ENCODE measurements around the gene VSTM4.

The VSTM4 gene

DNA sequence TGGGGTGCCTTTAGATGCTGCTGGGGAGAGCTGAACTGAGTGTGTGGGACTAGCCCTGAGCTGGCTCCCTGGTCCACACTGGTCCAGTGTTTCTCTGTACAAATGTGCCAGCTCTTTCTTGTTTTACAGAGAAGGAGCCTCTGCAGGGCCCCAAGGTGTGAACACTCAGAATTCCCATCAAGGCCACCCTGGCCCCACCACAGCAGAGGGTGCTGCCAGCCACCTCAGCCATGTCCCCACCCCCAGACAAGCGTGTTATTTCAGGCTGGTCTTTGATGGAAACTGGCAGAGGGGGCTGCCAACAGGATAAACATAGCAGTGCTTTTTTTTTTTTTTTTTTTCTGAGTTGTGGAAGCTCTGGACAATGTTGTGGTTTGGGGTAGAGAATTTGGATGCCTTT is 107.2 kb downstream of the VSTM4 start:
- Histone ChIP-seq H3K4me1 (ENCODE audit: control insufficient read depth, low read length) (no peaks in the 10 kb centered on the region), H4K20me1 (ENCODE audit: control insufficient read depth, insufficient read depth, low read depth, low read length) (no peaks in the 10 kb centered on the region), H3K9me2 (replicated peaks; ENCODE audit: control insufficient read depth, low read length) (no peaks in the 10 kb centered on the region), H3K4me2 (ENCODE audit: low read length) (no peak overlapping the region), H3K36me3 (ENCODE audit: control insufficient read depth, low read length) (no peaks in the 10 kb centered on the region), H3K9me3 (ENCODE audit: control insufficient read depth, insufficient read depth, low read length) (no peaks in the 10 kb centered on the region), H3K27me3 (ENCODE audit: control insufficient read depth, low read length) (no peaks in the 10 kb centered on the region), H3K27ac (ENCODE audit: low read depth, low read length) (no peak overlapping the region), H3F3A (ENCODE audit: control insufficient read depth, insufficient read depth) (no peaks in the 10 kb centered on the region), H3K4me3 (ENCODE audit: low read length) (no peak overlapping the region), H3K79me2 (ENCODE audit: control insufficient read depth, low read length) (no peaks in the 10 kb centered on the region)
- TF ChIP-seq, protein P1, sequence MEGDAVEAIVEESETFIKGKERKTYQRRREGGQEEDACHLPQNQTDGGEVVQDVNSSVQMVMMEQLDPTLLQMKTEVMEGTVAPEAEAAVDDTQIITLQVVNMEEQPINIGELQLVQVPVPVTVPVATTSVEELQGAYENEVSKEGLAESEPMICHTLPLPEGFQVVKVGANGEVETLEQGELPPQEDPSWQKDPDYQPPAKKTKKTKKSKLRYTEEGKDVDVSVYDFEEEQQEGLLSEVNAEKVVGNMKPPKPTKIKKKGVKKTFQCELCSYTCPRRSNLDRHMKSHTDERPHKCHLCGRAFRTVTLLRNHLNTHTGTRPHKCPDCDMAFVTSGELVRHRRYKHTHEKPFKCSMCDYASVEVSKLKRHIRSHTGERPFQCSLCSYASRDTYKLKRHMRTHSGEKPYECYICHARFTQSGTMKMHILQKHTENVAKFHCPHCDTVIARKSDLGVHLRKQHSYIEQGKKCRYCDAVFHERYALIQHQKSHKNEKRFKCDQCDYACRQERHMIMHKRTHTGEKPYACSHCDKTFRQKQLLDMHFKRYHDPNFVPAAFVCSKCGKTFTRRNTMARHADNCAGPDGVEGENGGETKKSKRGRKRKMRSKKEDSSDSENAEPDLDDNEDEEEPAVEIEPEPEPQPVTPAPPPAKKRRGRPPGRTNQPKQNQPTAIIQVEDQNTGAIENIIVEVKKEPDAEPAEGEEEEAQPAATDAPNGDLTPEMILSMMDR (IDR thresholded peaks at IDR 0.05; ENCODE audit: low read depth, low read length, poor library complexity, severe bottlenecking) = no peak
- TF ChIP-seq EZH2phosphoT487 (IDR thresholded peaks at IDR 0.05; ENCODE audit: borderline replicate concordance, low read length) = no peak

DNA sequence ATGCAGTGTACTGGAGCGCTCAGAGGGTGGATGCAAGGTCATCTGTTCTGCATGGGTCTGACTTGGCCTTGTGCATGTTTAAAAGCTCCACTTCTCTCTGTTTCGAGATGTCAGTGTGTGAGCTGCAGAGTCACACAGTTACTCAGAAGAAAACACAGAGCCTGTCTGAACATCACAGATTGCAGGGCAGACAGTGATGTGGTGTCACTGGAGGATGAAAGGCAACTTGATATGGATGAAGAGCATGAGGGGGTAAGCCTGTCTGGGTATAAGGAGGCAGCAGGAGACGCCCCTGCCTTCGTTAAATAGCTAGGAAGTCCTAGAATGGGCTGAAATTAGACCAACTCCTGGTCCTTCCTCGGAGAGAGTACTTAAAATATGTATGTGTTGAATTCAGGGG is 108.2 kb downstream of the VSTM4 start:
- Histone ChIP-seq H3K4me1 (ENCODE audit: control insufficient read depth, low read length) (no peaks in the 10 kb centered on the region), H3K9me3 (ENCODE audit: control insufficient read depth, insufficient read depth, low read length) (no peaks in the 10 kb centered on the region), H3K9me2 (replicated peaks; ENCODE audit: control insufficient read depth, low read length) (no peaks in the 10 kb centered on the region), H3K79me2 (ENCODE audit: control insufficient read depth, low read length) (no peaks in the 10 kb centered on the region), H3K36me3 (ENCODE audit: control insufficient read depth, low read length) (no peaks in the 10 kb centered on the region), H4K20me1 (ENCODE audit: control insufficient read depth, insufficient read depth, low read depth, low read length) (no peaks in the 10 kb centered on the region), H3K4me2 (ENCODE audit: low read length) (no peak overlapping the region), H3K4me3 (ENCODE audit: low read length) (no peak overlapping the region), H3F3A (ENCODE audit: control insufficient read depth, insufficient read depth) (no peaks in the 10 kb centered on the region), H3K27ac (ENCODE audit: low read depth, low read length) (no peak overlapping the region), H3K27me3 (ENCODE audit: control insufficient read depth, low read length) (no peaks in the 10 kb centered on the region)
- TF ChIP-seq, protein P1 (IDR thresholded peaks at IDR 0.05; ENCODE audit: low read depth, low read length, poor library complexity, severe bottlenecking) = no peak
- TF ChIP-seq EZH2phosphoT487 (IDR thresholded peaks at IDR 0.05; ENCODE audit: borderline replicate concordance, low read length) = no peak

DNA sequence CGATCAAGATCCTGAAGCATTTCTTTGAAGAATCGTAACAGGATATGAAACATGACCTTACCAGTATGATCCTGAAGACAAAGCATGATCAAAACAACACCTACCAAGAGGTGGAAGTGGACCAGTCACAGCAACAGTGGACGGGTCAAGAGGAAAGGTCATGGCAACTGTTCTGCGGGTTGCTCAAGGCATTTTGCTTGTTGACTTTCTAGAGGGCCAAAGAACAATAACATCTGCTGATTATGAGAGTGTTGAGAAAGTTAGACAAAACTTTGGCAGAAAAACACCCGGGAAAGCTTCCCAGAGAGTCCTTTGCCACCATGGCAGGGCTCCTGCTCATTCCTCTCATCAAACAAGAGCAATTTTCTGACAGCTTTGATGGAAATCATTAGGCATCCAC is 110.1 kb downstream of the VSTM4 start:
- TF ChIP-seq EZH2phosphoT487 (IDR thresholded peaks at IDR 0.05; ENCODE audit: borderline replicate concordance, low read length) = no peak
- TF ChIP-seq, protein P1 (IDR thresholded peaks at IDR 0.05; ENCODE audit: low read depth, low read length, poor library complexity, severe bottlenecking) = no peak
- Histone ChIP-seq H3K9me2 (replicated peaks; ENCODE audit: control insufficient read depth, low read length) (no peaks in the 10 kb centered on the region), H3K4me1 (ENCODE audit: control insufficient read depth, low read length) (no peaks in the 10 kb centered on the region), H3K4me3 (ENCODE audit: low read length) (no peak overlapping the region), H3F3A (ENCODE audit: control insufficient read depth, insufficient read depth) (no peaks in the 10 kb centered on the region), H3K27me3 (ENCODE audit: control insufficient read depth, low read length) (no peaks in the 10 kb centered on the region), H3K36me3 (ENCODE audit: control insufficient read depth, low read length) (no peaks in the 10 kb centered on the region), H3K79me2 (ENCODE audit: control insufficient read depth, low read length) (no peaks in the 10 kb centered on the region), H3K9me3 (ENCODE audit: control insufficient read depth, insufficient read depth, low read length) (no peaks in the 10 kb centered on the region), H4K20me1 (ENCODE audit: control insufficient read depth, insufficient read depth, low read depth, low read length) (no peaks in the 10 kb centered on the region), H3K27ac (ENCODE audit: low read depth, low read length) (no peak overlapping the region), H3K4me2 (ENCODE audit: low read length) (no peak overlapping the region)

All from DOHH2 (cell line).